Liver (tissue), 9 donors: ENCODE results near the gene ITFG1. TPM values are rescaled to one million over a fixed set of nuclear protein-coding genes. Genes with fewer than 3 reads are reported as not detected.

ENCODE experiments used
- DNase-seq: peaks from one replicate; pipeline ENCODE4 v3.0.0-alpha.2; 2017; ENCODE audit warnings: low spot score
- H3K27ac ChIP-seq, 2 donors: one replicate each; pipeline ENCODE4 v1.7.0; 2013; ENCODE audit warnings: inconsistent platforms in 2 of 2, low read length in 2 of 2, control low read depth in 1 of 2, low read depth in 1 of 2, mild to moderate bottlenecking in 1 of 2
- H3K27me3 ChIP-seq, 4 donors: one replicate each; pipeline versions ENCODE4 v1.6.1 to v1.7.0; 2013; ENCODE audit warnings: low read length in 3 of 4, inconsistent platforms in 1 of 4, mild to moderate bottlenecking in 1 of 4, moderate library complexity in 1 of 4; ENCODE audit not compliant: control insufficient read depth in 4 of 4, insufficient read depth in 4 of 4
- H3K36me3 ChIP-seq, 4 donors: one replicate each; pipeline versions ENCODE4 v1.6.1 to v1.7.0; 2013; ENCODE audit warnings: low read length in 3 of 4, mild to moderate bottlenecking in 3 of 4, low read depth in 1 of 4, moderate library complexity in 1 of 4; ENCODE audit not compliant: control insufficient read depth in 4 of 4, insufficient read depth in 3 of 4
- H3K4me1 ChIP-seq, 4 donors: one replicate each; pipeline versions ENCODE4 v1.6.1 to v1.7.0; 2013; ENCODE audit warnings: low read length in 3 of 4, mild to moderate bottlenecking in 3 of 4, moderate library complexity in 1 of 4; ENCODE audit not compliant: control insufficient read depth in 4 of 4, insufficient read depth in 4 of 4
- H3K4me3 ChIP-seq, 3 donors: one replicate each; pipeline versions ENCODE4 v1.6.1 to v1.7.0; 2013; ENCODE audit warnings: low read length in 3 of 3, control low read depth in 1 of 3, low read depth in 1 of 3, mild to moderate bottlenecking in 1 of 3
- H3K9ac ChIP-seq, 2 donors: one replicate each; pipeline ENCODE4 v1.7.0; 2013; ENCODE audit warnings: low read length in 2 of 2, mild to moderate bottlenecking in 2 of 2, moderate library complexity in 2 of 2, control low read depth in 1 of 2, low read depth in 1 of 2
- H3K9me3 ChIP-seq, 4 donors: one replicate each; pipeline versions ENCODE4 v1.6.1 to v1.7.0; 2013; ENCODE audit warnings: low read length in 3 of 4; ENCODE audit not compliant: control insufficient read depth in 4 of 4
- CTCF ChIP-seq: fragments of 150-350 bp; IDR thresholded peaks from 2 replicates; pipeline ENCODE4 v1.5.1; 2017; ENCODE audit warnings: improper control_type of control experiment, low read depth, low read length; ENCODE audit not compliant: missing input control
- EGR1 ChIP-seq, 2 donors: IDR thresholded peaks; 2 replicates each; pipeline ENCODE4 v1.6.1; 2016 to 2018; ENCODE audit warnings: antibody characterized with exemption in 2 of 2, low read depth in 2 of 2
- FOXA2 ChIP-seq: IDR thresholded peaks from 2 replicates; pipeline ENCODE4 v1.6.1; 2016; ENCODE audit warnings: antibody characterized with exemption
- GABPA ChIP-seq, 2 donors: IDR thresholded peaks in 1 of 2; conservative IDR thresholded peaks in 1 of 2; 2 replicates each; pipeline ENCODE4 v1.6.1; 2016; ENCODE audit warnings: antibody characterized with exemption in 2 of 2, mild to moderate bottlenecking in 1 of 2, moderate library complexity in 1 of 2
- HNF4A ChIP-seq, 2 donors: conservative IDR thresholded peaks; 2 replicates each; pipeline ENCODE4 v1.6.1; 2016; ENCODE audit warnings: antibody characterized with exemption in 2 of 2, mild to moderate bottlenecking in 2 of 2
- HNF4G ChIP-seq: IDR thresholded peaks from 2 replicates; pipeline ENCODE4 v1.6.1; 2016; ENCODE audit warnings: antibody characterized with exemption
- JUND ChIP-seq, 2 donors: IDR thresholded peaks; 2 replicates each; pipeline ENCODE4 v1.6.1; 2016; ENCODE audit warnings: antibody characterized with exemption in 2 of 2
- MAX ChIP-seq: IDR thresholded peaks from 2 replicates; pipeline ENCODE4 v1.6.1; 2016; ENCODE audit warnings: antibody characterized with exemption
- NR2F2 ChIP-seq: IDR thresholded peaks from 2 replicates; pipeline ENCODE4 v1.6.1; 2016; ENCODE audit warnings: antibody characterized with exemption
- REST ChIP-seq: IDR thresholded peaks from 2 replicates; pipeline ENCODE4 v1.6.1; 2016; ENCODE audit warnings: antibody characterized with exemption, mild to moderate bottlenecking
- RXRA ChIP-seq, 2 donors: IDR thresholded peaks; 2 replicates each; pipeline ENCODE4 v1.6.1; 2017 to 2018; ENCODE audit warnings: antibody characterized with exemption in 2 of 2, mild to moderate bottlenecking in 1 of 2
- SP1 ChIP-seq: IDR thresholded peaks from 2 replicates; pipeline ENCODE4 v1.6.1; 2018; ENCODE audit warnings: antibody characterized with exemption, mild to moderate bottlenecking
- TAF1 ChIP-seq: conservative IDR thresholded peaks from 2 replicates; pipeline ENCODE4 v1.6.1; 2016; ENCODE audit warnings: antibody characterized with exemption, mild to moderate bottlenecking
- YY1 ChIP-seq: IDR thresholded peaks from 2 replicates; pipeline ENCODE4 v1.6.1; 2016; ENCODE audit warnings: antibody characterized with exemption, mild to moderate bottlenecking
- WGBS: extraction: QIAGEN DNeasy Blood & Tissue Kit; methylation state at CpG from one replicate; pipeline ENCODE4 v1.1.7; 2013; 5-methylcytosine and 5-hydroxymethylcytosine counted together
- polyA plus RNA-seq, 2 donors: library from polyadenylated mRNA; stranded (reverse) in 1 of 2; unstranded in 1 of 2; fragments of 200-250 nt in 1 of 2; fragments of >200 nt in 1 of 2; fragmentation: Nextera tagmentation in 1 of 2; extraction: Ambion mirVana in 1 of 2; gene quantifications; one replicate each; pipeline versions ENCODE4 v1.2.1 to v1.2.3, GENCODE V29; 2013 to 2015
- total RNA-seq, 2 donors: library from RNA; depleted of rRNA; stranded (reverse); fragments of >200 nt; gene quantifications; one replicate each; pipeline ENCODE4 v1.2.3, GENCODE V29; 2014
- TF ChIP-seq, protein P1 (sequence below): IDR thresholded peaks from 2 replicates; pipeline ENCODE4 v1.6.1; 2016; ENCODE audit warnings: antibody characterized with exemption
- TF ChIP-seq, protein P2 (sequence below): IDR thresholded peaks from 2 replicates; pipeline ENCODE4 v1.6.1; 2016; ENCODE audit warnings: antibody characterized with exemption
- donor health status: healthy.
- donor health status: healthy.
- donor health status: healthy.
- donor health status: healthy.
- donor health status: healthy.

ITFG1 gene
- total and polyA plus RNA-seq, 4 donors: 31.1 to 51.0 (median 36.5) TPM

GRCh38 chr16:47309581-47310312 lies 151.1 kb downstream of the ITFG1 start:
- TF ChIP-seq JUND (IDR thresholded peaks at IDR 0.05) (no peak), SP1 (no peak), MAX (no peak), EGR1 (IDR thresholded peaks at IDR 0.05; ENCODE audit: low read depth in 2 of 2) (no peak), REST (no peak), NR2F2 (no peak), CTCF (no peak), TAF1 (no peak), HNF4A (conservative IDR thresholded peaks at IDR 0.05) (no peak)
- TF ChIP-seq, protein P1, sequence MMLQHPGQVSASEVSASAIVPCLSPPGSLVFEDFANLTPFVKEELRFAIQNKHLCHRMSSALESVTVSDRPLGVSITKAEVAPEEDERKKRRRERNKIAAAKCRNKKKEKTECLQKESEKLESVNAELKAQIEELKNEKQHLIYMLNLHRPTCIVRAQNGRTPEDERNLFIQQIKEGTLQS: no peak
- TF ChIP-seq, protein P2, sequence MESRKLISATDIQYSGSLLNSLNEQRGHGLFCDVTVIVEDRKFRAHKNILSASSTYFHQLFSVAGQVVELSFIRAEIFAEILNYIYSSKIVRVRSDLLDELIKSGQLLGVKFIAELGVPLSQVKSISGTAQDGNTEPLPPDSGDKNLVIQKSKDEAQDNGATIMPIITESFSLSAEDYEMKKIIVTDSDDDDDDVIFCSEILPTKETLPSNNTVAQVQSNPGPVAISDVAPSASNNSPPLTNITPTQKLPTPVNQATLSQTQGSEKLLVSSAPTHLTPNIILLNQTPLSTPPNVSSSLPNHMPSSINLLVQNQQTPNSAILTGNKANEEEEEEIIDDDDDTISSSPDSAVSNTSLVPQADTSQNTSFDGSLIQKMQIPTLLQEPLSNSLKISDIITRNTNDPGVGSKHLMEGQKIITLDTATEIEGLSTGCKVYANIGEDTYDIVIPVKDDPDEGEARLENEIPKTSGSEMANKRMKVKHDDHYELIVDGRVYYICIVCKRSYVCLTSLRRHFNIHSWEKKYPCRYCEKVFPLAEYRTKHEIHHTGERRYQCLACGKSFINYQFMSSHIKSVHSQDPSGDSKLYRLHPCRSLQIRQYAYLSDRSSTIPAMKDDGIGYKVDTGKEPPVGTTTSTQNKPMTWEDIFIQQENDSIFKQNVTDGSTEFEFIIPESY: no peak
- Histone ChIP-seq H3K9me3 (no peaks in the 10 kb centered on the region), H3K27ac (no peak overlapping the region), H3K9ac (no peak overlapping the region), H3K36me3 (peaks cover 0 to 17% (median 7%) of the 10 kb centered on the region in 4 donors), H3K4me3 (no peak overlapping the region), H3K27me3 (no peaks in the 10 kb centered on the region), H3K4me1 (no peaks in the 10 kb centered on the region)
- no peak for DNase-seq
- WGBS: 86% methylated on average over 4 of the region's 4 CpGs

DNA sequence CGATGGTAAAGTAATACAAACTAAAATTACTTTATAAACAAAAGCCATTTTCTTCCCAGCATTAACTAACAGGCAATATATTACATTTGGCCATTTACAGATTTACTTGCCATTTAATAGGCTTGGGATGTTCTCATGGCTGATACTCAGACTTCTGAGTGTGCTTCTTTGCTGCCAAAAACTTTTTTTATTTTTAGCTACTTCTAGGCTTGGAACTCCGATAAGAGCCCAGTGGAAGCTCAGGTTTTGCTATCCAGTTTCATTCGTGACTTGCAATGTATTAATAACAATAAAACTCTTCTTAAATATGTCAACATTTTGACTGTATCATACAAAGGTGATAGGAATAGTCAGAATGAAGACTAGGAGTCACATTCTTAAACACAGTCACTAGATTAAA lies 152.3 kb downstream of the ITFG1 start:
- WGBS: 85% methylated on average over 3 of the region's 3 CpGs
- Histone ChIP-seq H3K4me1 (no peaks in the 10 kb centered on the region), H3K9ac (no peak overlapping the region), H3K9me3 (no peaks in the 10 kb centered on the region), H3K36me3 (peaks cover 0 to 17% (median 7%) of the 10 kb centered on the region in 4 donors), H3K4me3 (no peak overlapping the region), H3K27ac (no peak overlapping the region), H3K27me3 (no peaks in the 10 kb centered on the region)
- no peak for DNase-seq
- TF ChIP-seq RXRA (IDR thresholded peaks at IDR 0.05) (no peak), EGR1 (IDR thresholded peaks at IDR 0.05; ENCODE audit: low read depth in 2 of 2) (no peak), YY1 (no peak), FOXA2 (no peak), MAX (no peak), HNF4A (conservative IDR thresholded peaks at IDR 0.05) (no peak), REST (no peak), HNF4G (no peak), TAF1 (no peak), GABPA (IDR thresholded peaks at IDR 0.05 in 1 of 2, conservative IDR thresholded peaks at IDR 0.05 in 1 of 2) (no peak), JUND (IDR thresholded peaks at IDR 0.05) (no peak)
- TF ChIP-seq, protein P1: no peak
